GM12878 (cell line): ENCODE measurements around the gene PLA2G4C. TPM values are rescaled to one million over a fixed set of nuclear protein-coding genes. Genes with fewer than 3 reads are reported as not detected.

Source experiments
- ATAC-seq: fragments of 200-7000 bp; cut with Tn5 transposase; 3 replicates; pipeline ENCODE4 v1.9.1; 2020; ENCODE audit warnings: mild to moderate bottlenecking, moderate library complexity
- BruUV-seq: library from RNA; stranded (reverse); fragments of 400-500 nt; replicated peaks from 2 replicates; lab custom pipeline; 2021; lab: Mats Ljungman, UMichigan
- CTCF ChIA-PET: fragments of 300-600 bp; sonication (Branson Sonifier 250); formaldehyde crosslinking; extraction: SDS; loops from one replicate; lab custom pipeline; 2021; ENCODE audit warnings: inconsistent platforms; lab: Yijun Ruan, JAX
- POLR2A ChIA-PET: fragments of 350-600 bp; formaldehyde crosslinking; extraction: SDS; loops from one replicate; lab custom pipeline; 2021; ENCODE audit warnings: inconsistent platforms; lab: Charles Lee
- RAD21 ChIA-PET: fragments of 300-600 bp; sonication (Branson Sonifier 250); formaldehyde crosslinking; loops from one replicate; lab custom pipeline; 2023; ENCODE audit warnings: antibody characterized with exemption; ENCODE audit not compliant: unreplicated experiment; lab: Charles Lee
- SMC1A ChIA-PET: fragments of 300-600 bp; sonication (Branson Sonifier 250); formaldehyde crosslinking; loops from one replicate; lab custom pipeline; 2023; ENCODE audit not compliant: unreplicated experiment, uncharacterized antibody; lab: Charles Lee
- DNase-seq: peaks from one replicate; pipeline ENCODE4 v3.0.0-alpha.2; 2011; ENCODE audit warnings: low read depth, low spot score
- FAIRE-seq: peaks from 3 replicates; lab custom pipeline; 2011; peaks lifted over from hg19 to GRCh38; lab: Jason Lieb, UNC
- H2AFZ ChIP-seq: 2 replicates; pipeline ENCODE4 v1.6.0; 2011; ENCODE audit warnings: low read depth, low read length, control low read depth; ENCODE audit not compliant: control insufficient read depth
- H3K27ac ChIP-seq: 2 replicates; pipeline ENCODE4 v1.5.1; 2011; ENCODE audit warnings: control low read depth; ENCODE audit not compliant: control insufficient read depth, insufficient read depth
- H3K27me3 ChIP-seq, 2 experiments: replicated peaks in 1 of 2; 2 replicates each; pipeline versions ENCODE4 v1.6.0 to v1.6.1; 2011; ENCODE audit warnings: low read length in 1 of 2; ENCODE audit not compliant: control insufficient read depth in 2 of 2, insufficient read depth in 2 of 2
- H3K36me3 ChIP-seq, 2 experiments: 2 replicates each; pipeline ENCODE4 v1.5.1; 2011; ENCODE audit warnings: low read length in 1 of 2; ENCODE audit not compliant: control insufficient read depth in 2 of 2, insufficient read depth in 2 of 2
- H3K4me1 ChIP-seq: 2 replicates; pipeline ENCODE4 v1.6.1; 2011; ENCODE audit warnings: mild to moderate bottlenecking, low read length, moderate library complexity, mixed read lengths; ENCODE audit not compliant: control insufficient read depth, insufficient read depth
- H3K4me2 ChIP-seq: 2 replicates; pipeline ENCODE4 v1.6.0; 2011; ENCODE audit warnings: control low read depth; ENCODE audit not compliant: control insufficient read depth, insufficient read depth
- H3K4me3 ChIP-seq: fragments of 200-600 bp; sonication (generic); 2 replicates; pipeline ENCODE4 v1.5.1; 2016
- H3K79me2 ChIP-seq: 2 replicates; pipeline ENCODE4 v1.6.0; 2011; ENCODE audit warnings: low read length; ENCODE audit not compliant: control insufficient read depth, insufficient read depth
- H3K9ac ChIP-seq: 2 replicates; pipeline ENCODE4 v1.8.0; 2011; ENCODE audit warnings: low read length, control low read depth, mixed read lengths; ENCODE audit not compliant: control insufficient read depth, insufficient read depth
- H3K9me3 ChIP-seq: replicated peaks from 3 replicates; pipeline ENCODE4 v1.5.1; 2011; ENCODE audit warnings: mild to moderate bottlenecking, low read length; ENCODE audit not compliant: control insufficient read depth, insufficient read depth
- H4K20me1 ChIP-seq: 2 replicates; pipeline ENCODE4 v1.6.0; 2011; ENCODE audit not compliant: control insufficient read depth, insufficient read depth
- ATF7 ChIP-seq: fragments of 450-650 bp; IDR thresholded peaks from 2 replicates; pipeline ENCODE4 v1.6.1; 2016; ENCODE audit warnings: low read depth, mild to moderate bottlenecking
- BHLHE40 ChIP-seq, 2 experiments: fragments of 450-650 bp in 1 of 2; IDR thresholded peaks; 2 replicates each; pipeline ENCODE4 v1.6.1; 2011 to 2017; ENCODE audit warnings: low read depth in 2 of 2, borderline replicate concordance in 1 of 2, improper control_type of control experiment in 1 of 2, low read length in 1 of 2, mild to moderate bottlenecking in 1 of 2
- GATAD2B ChIP-seq: fragments of 450-650 bp; conservative IDR thresholded peaks from 2 replicates; pipeline ENCODE4 v1.6.1; 2017; ENCODE audit warnings: low read depth, mild to moderate bottlenecking, moderate library complexity
- HCFC1 ChIP-seq: fragments of 150-350 bp; IDR thresholded peaks from 2 replicates; pipeline ENCODE4 v1.6.1; 2014; ENCODE audit warnings: low read length
- IKZF1 ChIP-seq: fragments of 450-650 bp; conservative IDR thresholded peaks from 2 replicates; pipeline ENCODE4 v1.6.1; 2017; ENCODE audit warnings: antibody characterized with exemption, mild to moderate bottlenecking
- JUND ChIP-seq: IDR thresholded peaks from 2 replicates; pipeline ENCODE4 v1.6.1; 2012; ENCODE audit warnings: low read depth, mild to moderate bottlenecking, low read length, improper control_type of control experiment, moderate library complexity
- KLF5 ChIP-seq: fragments of 450-650 bp; IDR thresholded peaks from 2 replicates; pipeline ENCODE4 v1.6.1; 2014; ENCODE audit warnings: mild to moderate bottlenecking; ENCODE audit not compliant: partially characterized antibody
- SP1 ChIP-seq: IDR thresholded peaks from one replicate; pipeline ENCODE4 v1.6.1; 2011; ENCODE audit warnings: low read depth, low read length
- STAT1 ChIP-seq: fragments of 450-650 bp; conservative IDR thresholded peaks from 2 replicates; pipeline ENCODE4 v1.6.1; 2014; ENCODE audit warnings: antibody characterized with exemption, mild to moderate bottlenecking
- TAF1 ChIP-seq: IDR thresholded peaks from 2 replicates; pipeline ENCODE4 v1.6.1; 2011; ENCODE audit warnings: mild to moderate bottlenecking, low read depth, low read length, borderline replicate concordance
- TARDBP ChIP-seq: IDR thresholded peaks from 2 replicates; pipeline ENCODE4 v1.6.1; 2016; ENCODE audit warnings: borderline replicate concordance
- WRNIP1 ChIP-seq: IDR thresholded peaks from 2 replicates; pipeline ENCODE4 v1.6.1; 2011; ENCODE audit warnings: low read depth, low read length, improper control_type of control experiment, borderline replicate concordance
- YY1 ChIP-seq: IDR thresholded peaks from 2 replicates; pipeline ENCODE4 v1.6.1; 2011; ENCODE audit warnings: low read depth, mild to moderate bottlenecking, low read length
- ZBTB40 ChIP-seq: fragments of 450-650 bp; IDR thresholded peaks from 2 replicates; pipeline ENCODE4 v1.6.1; 2016; ENCODE audit warnings: mild to moderate bottlenecking, moderate library complexity, borderline replicate concordance
- ZNF274 ChIP-seq: IDR thresholded peaks from one replicate; pipeline ENCODE4 v1.8.0; 2011; ENCODE audit not compliant: insufficient read length, insufficient read depth
- WGBS: methylation state at CpG from one replicate; pipeline ENCODE4 v1.1.6; 2016; ENCODE audit warnings: low lambda C conversion rate; ENCODE audit not compliant: insufficient replicate concordance, insufficient coverage; ENCODE audit errors: missing lambda C conversion rate; 5-methylcytosine and 5-hydroxymethylcytosine counted together
- in situ Hi-C: fragments of 300-500 bp; cut with MboI; formaldehyde crosslinking; loops from 9 replicates; pipeline ENCODE4 v1.14.3; 2018; ENCODE audit warnings: mixed read lengths
- intact Hi-C: fragments of 100-400 bp; cut with micrococcal nuclease; formaldehyde crosslinking; loops from one replicate; pipeline ENCODE4 v1.14.2; 2022; ENCODE audit not compliant: unreplicated experiment
- polyA plus RNA-seq, 11 experiments: library from polyadenylated mRNA; depleted of rRNA in 4 of 11; unstranded in 6 of 11; stranded (reverse) in 5 of 11; fragments of >200 nt; fragmentation: Nextera tagmentation in 4 of 11; fragmentation: Illumina TruSeq in 1 of 11; extraction: Ambion mirVana in 4 of 11; extraction: Trizol in 1 of 11; gene quantifications; 1 replicate in 1 of 11; 2 replicates in 10 of 11; pipeline versions ENCODE4 v1.2.1 to v1.2.3, GENCODE V29; 2011 to 2016; ENCODE audit warnings: inconsistent platforms in 2 of 11, missing spikeins in 2 of 11, low read depth in 1 of 11
- total RNA-seq, 4 experiments: library from RNA; depleted of rRNA in 3 of 4; stranded (reverse); fragments of >200 nt in 3 of 4; fragmentation: Illumina TruSeq in 1 of 4; extraction: Trizol in 1 of 4; gene quantifications; 2 replicates each; pipeline versions ENCODE4 v1.2.1 to v1.2.3, GENCODE V29; 2013 to 2021

PLA2G4C gene
- total and polyA plus RNA-seq, 10 of the 15 experiments (the other 5 are each of a cell fraction or from before 2014, with no cell fraction given) = 0.53 to 3.6 (median 1.1) TPM

- in situ Hi-C loops (no loop called here), intact Hi-C loops (no loop called here)
- no peaks in the 10 kb centered on the region for H4K20me1 ChIP-seq
- no peaks in the 10 kb centered on the region for H3K27me3 ChIP-seq
- RAD21 ChIA-PET = no interaction called here
- no peak overlapping the region for H3K27ac ChIP-seq
- peaks cover 5% of the 10 kb centered on the region; the same call in 2 of the 3 replicates for H3K9me3 ChIP-seq
- H3K4me2 ChIP-seq = no peak overlapping the region
- H3K79me2 ChIP-seq = no peaks in the 10 kb centered on the region
- H3K4me3 ChIP-seq = no peak overlapping the region
- ATAC-seq = no peak
- SMC1A ChIA-PET = no interaction called here
- POLR2A ChIA-PET = no interaction called here
- CTCF ChIA-PET = no interaction called here
- no TSS peak for BruUV-seq
- no peak overlapping the region for H2AFZ ChIP-seq
- FAIRE-seq = no peak
- DNase-seq = no peak
- no peak for TF ChIP-seq STAT1
- no peak for TF ChIP-seq HCFC1
- no peak for TF ChIP-seq TAF1
- no peak for TF ChIP-seq IKZF1
- H3K9ac ChIP-seq = no peak overlapping the region
- no peaks in the 10 kb centered on the region for H3K36me3 ChIP-seq
- 33% methylated on average over 4 of the region's 4 CpGs for WGBS
- H3K4me1 ChIP-seq = no peaks in the 10 kb centered on the region; the same call in 1 of the 2 replicates
Measured at GRCh38 chr19:48095612-48096175, 14.9 kb downstream of the PLA2G4C start.

GRCh38 chr19:48094855-48095203 is 15.8 kb downstream of the PLA2G4C start:
- 29% methylated on average over 2 of the region's 2 CpGs for WGBS
- CTCF ChIA-PET = interaction anchor here (1.0 to 1.2 kb wide), 2 partner anchors 9 to 59 kb away, joined by 3 to 5 read pairs; no protein-coding TSS in a partner anchor
- Histone ChIP-seq H4K20me1 (no peaks in the 10 kb centered on the region), H3K27ac (no peak overlapping the region), H3K4me2 (no peak overlapping the region), H2AFZ (no peak overlapping the region), H3K9ac (no peak overlapping the region), H3K27me3 (no peaks in the 10 kb centered on the region), H3K79me2 (no peaks in the 10 kb centered on the region), H3K36me3 (no peaks in the 10 kb centered on the region), H3K9me3 (peaks cover 5% of the 10 kb centered on the region; the same call in 2 of the 3 replicates), H3K4me1 (no peaks in the 10 kb centered on the region; the same call in 1 of the 2 replicates), H3K4me3 (no peak overlapping the region)
- RAD21 ChIA-PET = no interaction called here
- POLR2A ChIA-PET = no interaction called here
- in situ Hi-C loops (no loop called here), intact Hi-C loops (no loop called here)
- ATAC-seq (no peak; the same call in 2 of the 3 replicates), FAIRE-seq (peak; percentile 23), DNase-seq (no peak)
- no TSS peak for BruUV-seq
- SMC1A ChIA-PET = no interaction called here
- no peak for TF ChIP-seq BHLHE40 (IDR thresholded peaks at IDR 0.05; ENCODE audit: borderline replicate concordance in 1 of 2, low read depth in 2 of 2, low read length in 1 of 2)
- TF ChIP-seq TARDBP = no peak
- TF ChIP-seq ATF7 = no peak
- TF ChIP-seq GATAD2B = no peak
- no peak for TF ChIP-seq ZBTB40
- no peak for TF ChIP-seq ZNF274
- no peak for TF ChIP-seq SP1
- TF ChIP-seq JUND = no peak
- no peak for TF ChIP-seq KLF5
- no peak for TF ChIP-seq WRNIP1
- no peak for TF ChIP-seq YY1
